OCI-LY1 (cell line): ENCODE measurements around the gene FBXO4.

Experiments used
- EZH2 ChIP-seq: fragments of 200-600 bp; sonication (generic), shearing (Covaris generic); IDR thresholded peaks from 2 replicates; pipeline ENCODE4 v1.8.0; 2017; ENCODE audit warnings: borderline replicate concordance, mixed run types, mild to moderate bottlenecking, antibody characterized with exemption, low read length, moderate library complexity, mixed read lengths
- TF ChIP-seq, protein P1 (sequence below): fragments of 200-600 bp; sonication (generic), shearing (Covaris generic); IDR thresholded peaks from 2 replicates; pipeline ENCODE4 v1.5.1; 2017; ENCODE audit warnings: mild to moderate bottlenecking, antibody characterized with exemption, low read length, moderate library complexity, mixed read lengths

DNA sequence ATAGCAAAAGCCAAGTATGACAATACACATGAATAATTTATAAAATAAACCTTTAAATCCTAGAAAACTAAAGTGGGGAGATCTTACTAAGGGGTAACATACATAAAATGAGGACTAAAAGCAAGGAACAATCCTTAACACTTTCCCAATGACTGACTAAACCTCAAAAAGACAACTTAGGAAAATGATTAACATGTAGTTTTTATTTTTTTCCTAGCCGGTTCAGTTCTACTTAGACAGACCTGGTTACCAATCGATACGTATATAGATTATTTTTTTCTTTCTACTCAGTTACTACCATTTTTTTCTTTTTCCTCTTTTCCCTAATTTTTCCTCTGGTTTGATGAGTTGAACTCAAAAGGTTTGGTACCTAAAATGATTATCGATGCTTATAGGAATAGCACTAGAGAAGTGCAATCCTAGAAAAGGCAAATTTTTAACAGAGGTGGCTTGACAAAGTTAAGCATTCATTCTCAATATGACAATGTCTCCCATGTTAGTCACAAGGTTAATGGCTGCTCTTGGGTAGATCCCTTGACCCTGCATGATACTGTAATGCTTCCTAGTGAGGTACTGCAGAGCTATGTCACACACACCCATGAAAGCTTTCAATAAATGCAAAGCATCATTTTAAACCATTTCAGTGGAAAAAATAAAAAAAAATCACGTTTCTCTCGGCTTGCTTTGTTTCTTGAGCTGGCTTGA, 41.5 kb downstream of the FBXO4 start:
- TF ChIP-seq, protein P1, sequence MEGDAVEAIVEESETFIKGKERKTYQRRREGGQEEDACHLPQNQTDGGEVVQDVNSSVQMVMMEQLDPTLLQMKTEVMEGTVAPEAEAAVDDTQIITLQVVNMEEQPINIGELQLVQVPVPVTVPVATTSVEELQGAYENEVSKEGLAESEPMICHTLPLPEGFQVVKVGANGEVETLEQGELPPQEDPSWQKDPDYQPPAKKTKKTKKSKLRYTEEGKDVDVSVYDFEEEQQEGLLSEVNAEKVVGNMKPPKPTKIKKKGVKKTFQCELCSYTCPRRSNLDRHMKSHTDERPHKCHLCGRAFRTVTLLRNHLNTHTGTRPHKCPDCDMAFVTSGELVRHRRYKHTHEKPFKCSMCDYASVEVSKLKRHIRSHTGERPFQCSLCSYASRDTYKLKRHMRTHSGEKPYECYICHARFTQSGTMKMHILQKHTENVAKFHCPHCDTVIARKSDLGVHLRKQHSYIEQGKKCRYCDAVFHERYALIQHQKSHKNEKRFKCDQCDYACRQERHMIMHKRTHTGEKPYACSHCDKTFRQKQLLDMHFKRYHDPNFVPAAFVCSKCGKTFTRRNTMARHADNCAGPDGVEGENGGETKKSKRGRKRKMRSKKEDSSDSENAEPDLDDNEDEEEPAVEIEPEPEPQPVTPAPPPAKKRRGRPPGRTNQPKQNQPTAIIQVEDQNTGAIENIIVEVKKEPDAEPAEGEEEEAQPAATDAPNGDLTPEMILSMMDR, result no peak
- no peak for TF ChIP-seq EZH2
